Subcutaneous adipose tissue (tissue), 4 donors: ENCODE results near the gene PHAF1. TPM values are rescaled to one million over a fixed set of nuclear protein-coding genes. Genes with fewer than 3 reads are reported as not detected.

ENCODE experiments used
- CTCF ChIP-seq: fragments of 450-650 bp; IDR thresholded peaks from one replicate; pipeline ENCODE4 v1.5.1; 2016; ENCODE audit warnings: low read depth, mild to moderate bottlenecking, control low read depth, antibody characterized with exemption, moderate library complexity
- total RNA-seq, 4 donors: library from RNA; depleted of rRNA; stranded (reverse); fragments of >200 nt; gene quantifications; one replicate each; pipeline ENCODE4 v1.1.0, GENCODE V29; 2016

Gene PHAF1
- total RNA-seq, 4 donors from 2014 or later: 15.1 to 30.1 (median 19.1) TPM

- no peak for TF ChIP-seq CTCF
These were observed 49.2 kb downstream of the PHAF1 start for GRCh38 chr16:67158637-67159600.

- TF ChIP-seq CTCF: no peak
These were observed 51.9 kb downstream of the PHAF1 start for GRCh38 chr16:67161595-67162058.

GRCh38 chr16:67162506-67163163, 52.9 kb downstream of the PHAF1 start:
- TF ChIP-seq CTCF: no peak

- no peak for TF ChIP-seq CTCF
These were observed 53.6 kb downstream of the PHAF1 start for GRCh38 chr16:67163164-67163998.

- TF ChIP-seq CTCF: no peak
These were observed 54.3 kb downstream of the PHAF1 start for GRCh38 chr16:67163999-67164558.

- no peak for TF ChIP-seq CTCF
These were observed 54.9 kb downstream of the PHAF1 start, which contains the start of gene HSF4 for GRCh38 chr16:67164599-67165061. Gene HSF4, plus strand, starts transcription at chr16:67164745. Its CDS starts 67 bp downstream, at chr16:67164812.
